H9 (cell line): ENCODE results near the gene TNFRSF19. TPM values are rescaled to one million over a fixed set of nuclear protein-coding genes. Genes with fewer than 3 reads are reported as not detected.

Experiments used
- DNase-seq: peaks from one replicate; pipeline ENCODE4 v3.0.0-alpha.2; 2017
- H2AFZ ChIP-seq: one replicate; pipeline ENCODE4 v1.6.1; 2013; ENCODE audit warnings: mild to moderate bottlenecking, low read length, control low read depth, moderate library complexity
- H2AK5ac ChIP-seq: 2 replicates; pipeline ENCODE4 v1.6.1; 2013; ENCODE audit warnings: low read length, control low read depth, mixed read lengths; ENCODE audit not compliant: insufficient read length
- H2BK120ac ChIP-seq: one replicate; pipeline ENCODE4 v1.6.1; 2013; ENCODE audit warnings: low read depth, mild to moderate bottlenecking, low read length, control low read depth, inconsistent platforms; ENCODE audit not compliant: poor library complexity, severe bottlenecking
- H2BK12ac ChIP-seq: 2 replicates; pipeline ENCODE4 v1.6.1; 2013; ENCODE audit warnings: low read length, control low read depth, mixed read lengths, low read depth; ENCODE audit not compliant: insufficient read length
- H2BK15ac ChIP-seq: 2 replicates; pipeline ENCODE4 v1.6.1; 2013; ENCODE audit warnings: low read depth, low read length, control low read depth
- H2BK20ac ChIP-seq: one replicate; pipeline ENCODE4 v1.6.1; 2013; ENCODE audit warnings: low read depth, mild to moderate bottlenecking, low read length, control low read depth, inconsistent platforms; ENCODE audit not compliant: poor library complexity, severe bottlenecking
- H2BK5ac ChIP-seq: 2 replicates; pipeline ENCODE4 v1.6.1; 2013; ENCODE audit warnings: low read length, control low read depth, mixed read lengths; ENCODE audit not compliant: insufficient read length
- H3K14ac ChIP-seq: 2 replicates; pipeline ENCODE4 v1.6.1; 2013; ENCODE audit warnings: low read length, control low read depth; ENCODE audit not compliant: insufficient read depth
- H3K18ac ChIP-seq: 2 replicates; pipeline ENCODE4 v1.6.1; 2013; ENCODE audit warnings: low read depth, mild to moderate bottlenecking, mixed read lengths, low read length, control low read depth; ENCODE audit not compliant: insufficient read length
- H3K23ac ChIP-seq: 2 replicates; pipeline ENCODE4 v1.6.1; 2013; ENCODE audit warnings: low read length, control low read depth, mixed read lengths, low read depth; ENCODE audit not compliant: insufficient read length
- H3K23me2 ChIP-seq: 2 replicates; pipeline ENCODE4 v1.6.1; 2013; ENCODE audit warnings: low read depth, mild to moderate bottlenecking, mixed read lengths, low read length, control low read depth; ENCODE audit not compliant: insufficient read length, poor library complexity, severe bottlenecking
- H3K27ac ChIP-seq: 2 replicates; pipeline ENCODE4 v1.5.1; 2013; ENCODE audit warnings: low read length, control low read depth, mixed read lengths, low read depth; ENCODE audit not compliant: insufficient read length
- H3K27me3 ChIP-seq: 2 replicates; pipeline ENCODE4 v1.6.1; 2013; ENCODE audit warnings: low read length, control low read depth, inconsistent platforms; ENCODE audit not compliant: insufficient read depth
- H3K4ac ChIP-seq: 2 replicates; pipeline ENCODE4 v1.6.1; 2013; ENCODE audit warnings: low read depth, mild to moderate bottlenecking, control low read depth, inconsistent platforms, low read length, moderate library complexity
- H3K4me1 ChIP-seq: 2 replicates; pipeline ENCODE4 v1.6.1; 2013; ENCODE audit warnings: low read length, control low read depth, inconsistent platforms; ENCODE audit not compliant: insufficient read depth
- H3K4me2 ChIP-seq: 2 replicates; pipeline ENCODE4 v1.6.1; 2013; ENCODE audit warnings: low read length, control low read depth, mixed read lengths; ENCODE audit not compliant: insufficient read length, insufficient read depth
- H3K56ac ChIP-seq: 2 replicates; pipeline ENCODE4 v1.6.1; 2013; ENCODE audit warnings: low read depth, mild to moderate bottlenecking, mixed read lengths, low read length, control low read depth; ENCODE audit not compliant: insufficient read length
- H3K79me1 ChIP-seq: 2 replicates; pipeline ENCODE4 v1.6.1; 2013; ENCODE audit warnings: low read depth, mild to moderate bottlenecking, moderate library complexity, low read length, control low read depth, inconsistent platforms; ENCODE audit not compliant: insufficient read depth, poor library complexity, severe bottlenecking
- H3K79me2 ChIP-seq: 2 replicates; pipeline ENCODE4 v1.6.1; 2013; ENCODE audit warnings: low read length, control low read depth, inconsistent platforms; ENCODE audit not compliant: insufficient read depth
- H3K9ac ChIP-seq: 2 replicates; pipeline ENCODE4 v1.6.1; 2013; ENCODE audit warnings: low read length, control low read depth, mixed read lengths; ENCODE audit not compliant: insufficient read length; ENCODE audit errors: extremely low read depth
- H3K9me3 ChIP-seq: one replicate; pipeline ENCODE4 v1.6.1; 2013; ENCODE audit warnings: low read depth, low read length, inconsistent platforms; ENCODE audit not compliant: control insufficient read depth
- H3T11ph ChIP-seq: one replicate; pipeline ENCODE4 v1.6.1; 2013; ENCODE audit warnings: mild to moderate bottlenecking, low read length, control low read depth, inconsistent platforms
- H4K20me1 ChIP-seq: one replicate; pipeline ENCODE4 v1.6.1; 2013; ENCODE audit not compliant: control insufficient read depth, insufficient read length, insufficient read depth
- H4K5ac ChIP-seq: 2 replicates; pipeline ENCODE4 v1.6.1; 2013; ENCODE audit warnings: low read depth, mild to moderate bottlenecking, mixed read lengths, low read length, control low read depth; ENCODE audit not compliant: insufficient read length
- H4K8ac ChIP-seq: replicated peaks from 2 replicates; pipeline ENCODE4 v1.6.1; 2013; ENCODE audit warnings: low read length, control low read depth, mixed read lengths, low read depth; ENCODE audit not compliant: insufficient read length
- H4K91ac ChIP-seq: 2 replicates; pipeline ENCODE4 v1.6.1; 2013; ENCODE audit warnings: low read depth, mild to moderate bottlenecking, moderate library complexity, mixed read lengths, low read length, control low read depth; ENCODE audit not compliant: insufficient read length
- H3K27ac Mint-ChIP-seq, 3 experiments: 2 replicates in 2 of 3; 3 replicates in 1 of 3; pipeline ENCODE4 v1.8.0; 2020 to 2021; ENCODE audit warnings: mixed read lengths in 3 of 3, mild to moderate bottlenecking in 1 of 3, moderate library complexity in 1 of 3
- H3K27me3 Mint-ChIP-seq: 2 replicates; pipeline ENCODE4 v1.8.0; 2021; ENCODE audit warnings: low read depth, mild to moderate bottlenecking, moderate library complexity, mixed read lengths
- H3K36me3 Mint-ChIP-seq, 3 experiments: 2 replicates in 2 of 3; 3 replicates in 1 of 3; pipeline ENCODE4 v1.8.0; 2020 to 2021; ENCODE audit warnings: low read depth in 3 of 3, mixed read lengths in 3 of 3; ENCODE audit not compliant: insufficient read depth in 1 of 3
- H3K4me1 Mint-ChIP-seq, 2 experiments: 2 replicates each; pipeline ENCODE4 v1.8.0; 2020; ENCODE audit warnings: mixed read lengths in 2 of 2
- H3K4me3 Mint-ChIP-seq, 2 experiments: 2 replicates in 1 of 2; 3 replicates in 1 of 2; pipeline ENCODE4 v1.8.0; 2020 to 2021; ENCODE audit warnings: mild to moderate bottlenecking in 2 of 2, mixed read lengths in 2 of 2, moderate library complexity in 1 of 2
- H3K9me3 Mint-ChIP-seq, 2 experiments: 2 replicates in 1 of 2; 3 replicates in 1 of 2; pipeline ENCODE4 v1.8.0; 2020; ENCODE audit warnings: mild to moderate bottlenecking in 2 of 2, mixed read lengths in 2 of 2, moderate library complexity in 1 of 2
- WGBS: extraction: QIAGEN DNeasy Blood & Tissue Kit; methylation state at CpG from one replicate; pipeline ENCODE4 v1.1.7; 2013; ENCODE audit warnings: missing lambda C conversion rate, low lambda C conversion rate, mixed read lengths; ENCODE audit not compliant: insufficient read length; ENCODE audit errors: extremely low coverage; 5-methylcytosine and 5-hydroxymethylcytosine counted together
- total RNA-seq: library from RNA; stranded (reverse); gene quantifications from 2 replicates; pipeline ENCODE4 v1.2.1, GENCODE V29; 2021
- TF ChIP-seq, protein P1 (sequence below): fragments of 200-600 bp; sonication (generic); conservative IDR thresholded peaks from 3 replicates; pipeline ENCODE4 v1.8.0; 2021; ENCODE audit warnings: antibody characterized with exemption, mild to moderate bottlenecking

TNFRSF19 gene
- total RNA-seq, 1 experiment from 2014 or later, result 2.7 TPM

GRCh38 chr13:23671897-23672296, 101.7 kb downstream of the TNFRSF19 start:
- H3K56ac ChIP-seq, result no peak overlapping the region
- no peak overlapping the region for H3K27ac ChIP-seq
- H3K9me3 ChIP-seq, result no peaks in the 10 kb centered on the region
- H2BK120ac ChIP-seq, result no peak overlapping the region
- H3K14ac ChIP-seq, result no peak overlapping the region
- H2AFZ ChIP-seq, result no peak overlapping the region
- H3K9me3 Mint-ChIP-seq, result peaks cover 1% of the 10 kb centered on the region in 2 experiments; a peak in 2 of 5 replicates
- H4K91ac ChIP-seq, result no peak overlapping the region
- no peaks in the 10 kb centered on the region; the same call in 1 of the 2 replicates for H3K27me3 Mint-ChIP-seq
- H3T11ph ChIP-seq, result no peak overlapping the region
- no peak for DNase-seq
- no peak overlapping the region for H3K4me2 ChIP-seq
- H4K8ac ChIP-seq, result no peak overlapping the region
- no CpG with 5 or more reads among the region's 3 CpGs for WGBS
- no peaks in the 10 kb centered on the region for H4K20me1 ChIP-seq
- peaks cover 12 to 18% of the 10 kb centered on the region in 2 experiments for H3K4me1 Mint-ChIP-seq
- H3K27ac Mint-ChIP-seq, result no peak overlapping the region
- no peaks in the 10 kb centered on the region for H3K79me1 ChIP-seq
- no peak overlapping the region for H4K5ac ChIP-seq
- no peak overlapping the region for H2BK12ac ChIP-seq
- peaks cover 2% of the 10 kb centered on the region; the same call in 1 of the 2 replicates for H3K4me1 ChIP-seq
- no peak overlapping the region for H3K23ac ChIP-seq
- no peak overlapping the region for H3K4me3 Mint-ChIP-seq
- H2BK20ac ChIP-seq, result no peak overlapping the region
- H2BK5ac ChIP-seq, result no peak overlapping the region
- no peak overlapping the region for H3K18ac ChIP-seq
- no peak overlapping the region for H2AK5ac ChIP-seq
- H3K4ac ChIP-seq, result no peak overlapping the region
- H3K23me2 ChIP-seq, result no peaks in the 10 kb centered on the region
- no peaks in the 10 kb centered on the region for H3K27me3 ChIP-seq
- no peaks in the 10 kb centered on the region for H3K79me2 ChIP-seq
- TF ChIP-seq, protein P1, sequence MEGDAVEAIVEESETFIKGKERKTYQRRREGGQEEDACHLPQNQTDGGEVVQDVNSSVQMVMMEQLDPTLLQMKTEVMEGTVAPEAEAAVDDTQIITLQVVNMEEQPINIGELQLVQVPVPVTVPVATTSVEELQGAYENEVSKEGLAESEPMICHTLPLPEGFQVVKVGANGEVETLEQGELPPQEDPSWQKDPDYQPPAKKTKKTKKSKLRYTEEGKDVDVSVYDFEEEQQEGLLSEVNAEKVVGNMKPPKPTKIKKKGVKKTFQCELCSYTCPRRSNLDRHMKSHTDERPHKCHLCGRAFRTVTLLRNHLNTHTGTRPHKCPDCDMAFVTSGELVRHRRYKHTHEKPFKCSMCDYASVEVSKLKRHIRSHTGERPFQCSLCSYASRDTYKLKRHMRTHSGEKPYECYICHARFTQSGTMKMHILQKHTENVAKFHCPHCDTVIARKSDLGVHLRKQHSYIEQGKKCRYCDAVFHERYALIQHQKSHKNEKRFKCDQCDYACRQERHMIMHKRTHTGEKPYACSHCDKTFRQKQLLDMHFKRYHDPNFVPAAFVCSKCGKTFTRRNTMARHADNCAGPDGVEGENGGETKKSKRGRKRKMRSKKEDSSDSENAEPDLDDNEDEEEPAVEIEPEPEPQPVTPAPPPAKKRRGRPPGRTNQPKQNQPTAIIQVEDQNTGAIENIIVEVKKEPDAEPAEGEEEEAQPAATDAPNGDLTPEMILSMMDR, result no peak
- H3K36me3 Mint-ChIP-seq, result peaks cover 0 to 2% (median 1%) of the 10 kb centered on the region in 3 experiments; a peak in 4 of 7 replicates
- no peak overlapping the region for H3K9ac ChIP-seq
- H2BK15ac ChIP-seq, result no peak overlapping the region
